Testis (tissue), 2 donors: ENCODE measurements around the gene CNNM2.
"Not testable (repeated sequence)": the region's sequence is repeated elsewhere in the genome, so short reads cannot be mapped to it uniquely, and the experiment has no call there.

Experiments used
- CTCF ChIP-seq, 3 experiments: fragments of 450-650 bp in 2 of 3; fragments of 200-600 bp in 1 of 3; sonication (generic) in 1 of 3; IDR thresholded peaks; one replicate each; pipeline ENCODE4 v1.5.1; 2016 to 2019; ENCODE audit warnings: antibody characterized with exemption in 3 of 3, mild to moderate bottlenecking in 2 of 3, moderate library complexity in 1 of 3
- POLR2A ChIP-seq: fragments of 450-650 bp; IDR thresholded peaks from one replicate; pipeline ENCODE4 v1.6.1; 2017; ENCODE audit warnings: antibody characterized with exemption, mild to moderate bottlenecking, moderate library complexity

DNA sequence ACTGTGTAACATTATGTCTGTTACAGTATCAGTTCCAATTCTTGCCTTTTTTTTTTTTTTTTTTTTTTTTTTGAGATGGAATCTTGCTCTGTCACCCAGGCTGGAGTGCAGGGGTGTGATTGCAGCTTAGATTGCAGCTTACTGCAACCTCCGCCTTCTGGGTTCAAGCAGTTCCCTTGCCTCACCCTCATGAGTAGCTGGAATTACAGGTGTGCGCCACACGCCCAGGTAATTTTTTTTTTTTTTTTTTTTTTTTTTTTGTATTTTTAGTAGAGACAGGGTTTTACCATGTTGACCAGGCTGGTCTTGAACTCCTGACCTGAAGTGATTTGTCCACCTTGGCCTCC, 58.3 kb downstream of the CNNM2 start:
- not testable (repeated sequence) for TF ChIP-seq CTCF (IDR thresholded peaks at IDR 0.05); POLR2A
